Measurements from ENCODE around the gene AXIN2.

AXIN2 gene

GRCh38 chr17:65573282-65573602 is 11.8 kb upstream of the AXIN2 start:
- TF ChIP-seq CTCF (IDR thresholded peaks at IDR 0.05; ENCODE audit: insufficient read depth, low read length, poor library complexity, severe bottlenecking) = no peak
- no peaks in the 10 kb centered on the region for H3K27me3 ChIP-seq (replicated peaks; ENCODE audit: control insufficient read depth, insufficient read depth, low read length)
- DNase-seq (ENCODE audit: extremely low read depth, insufficient read length) = no peak
- H3K36me3 ChIP-seq (ENCODE audit: control insufficient read depth, insufficient read depth, low read length) = no peaks in the 10 kb centered on the region
- H3K4me3 ChIP-seq (replicated peaks; ENCODE audit: low read depth, low read length) = no peak overlapping the region

- no peak for TF ChIP-seq CTCF (IDR thresholded peaks at IDR 0.05; ENCODE audit: insufficient read depth, low read length, poor library complexity, severe bottlenecking)
- Histone ChIP-seq H3K36me3 (ENCODE audit: control insufficient read depth, insufficient read depth, low read length) (no peaks in the 10 kb centered on the region), H3K27me3 (replicated peaks; ENCODE audit: control insufficient read depth, insufficient read depth, low read length) (no peaks in the 10 kb centered on the region), H3K4me3 (replicated peaks; ENCODE audit: low read depth, low read length) (no peak overlapping the region)
- no peak for DNase-seq (ENCODE audit: extremely low read depth, insufficient read length)
Observed at GRCh38 chr17:65572581-65573281, 11.3 kb upstream of the AXIN2 start.

GRCh38 chr17:65572186-65572580 is 10.7 kb upstream of the AXIN2 start:
- TF ChIP-seq CTCF (IDR thresholded peaks at IDR 0.05; ENCODE audit: insufficient read depth, low read length, poor library complexity, severe bottlenecking) = no peak
- no peak for DNase-seq (ENCODE audit: extremely low read depth, insufficient read length)
- H3K4me3 ChIP-seq (replicated peaks; ENCODE audit: low read depth, low read length) = no peak overlapping the region

GRCh38 chr17:65568918-65569317 is 7.5 kb upstream of the AXIN2 start:
- Histone ChIP-seq H3K27me3 (replicated peaks; ENCODE audit: control insufficient read depth, insufficient read depth, low read length) (no peaks in the 10 kb centered on the region), H3K4me3 (replicated peaks; ENCODE audit: low read depth, low read length) (no peak overlapping the region), H3K36me3 (ENCODE audit: control insufficient read depth, insufficient read depth, low read length) (no peaks in the 10 kb centered on the region)
- DNase-seq (ENCODE audit: extremely low read depth, insufficient read length) = peak; percentile 32
- no peak for TF ChIP-seq CTCF (IDR thresholded peaks at IDR 0.05; ENCODE audit: insufficient read depth, low read length, poor library complexity, severe bottlenecking)

More at GRCh38 chr17:65572186-65572580, 10.7 kb upstream of the AXIN2 start:
- no peaks in the 10 kb centered on the region for H3K36me3 ChIP-seq (ENCODE audit: control insufficient read depth, insufficient read depth, low read length)
- no peaks in the 10 kb centered on the region for H3K27me3 ChIP-seq (replicated peaks; ENCODE audit: control insufficient read depth, insufficient read depth, low read length)

- Histone ChIP-seq H3K27me3 (replicated peaks; ENCODE audit: control insufficient read depth, insufficient read depth, low read length) (no peaks in the 10 kb centered on the region), H3K36me3 (ENCODE audit: control insufficient read depth, insufficient read depth, low read length) (no peaks in the 10 kb centered on the region), H3K4me3 (replicated peaks; ENCODE audit: low read depth, low read length) (no peak overlapping the region)
- DNase-seq (ENCODE audit: extremely low read depth, insufficient read length) = peak; percentile 44
- TF ChIP-seq CTCF (IDR thresholded peaks at IDR 0.05; ENCODE audit: insufficient read depth, low read length, poor library complexity, severe bottlenecking) = no peak
Observed at GRCh38 chr17:65567566-65567965, 6.1 kb upstream of the AXIN2 start.

GRCh38 chr17:65565559-65565958 is 4.1 kb upstream of the AXIN2 start:
- no peaks in the 10 kb centered on the region for H3K27me3 ChIP-seq (replicated peaks; ENCODE audit: control insufficient read depth, insufficient read depth, low read length)
- TF ChIP-seq CTCF (IDR thresholded peaks at IDR 0.05; ENCODE audit: insufficient read depth, low read length, poor library complexity, severe bottlenecking) = no peak
- DNase-seq (ENCODE audit: extremely low read depth, insufficient read length) = no peak
- no peak overlapping the region for H3K4me3 ChIP-seq (replicated peaks; ENCODE audit: low read depth, low read length)
- H3K36me3 ChIP-seq (ENCODE audit: control insufficient read depth, insufficient read depth, low read length) = no peaks in the 10 kb centered on the region

All from GM06990 (cell line).